ENCODE results near the gene THSD7B.

Gene THSD7B

GRCh38 chr2:137333386-137334165 lies 568.2 kb downstream of the THSD7B start:
- Histone ChIP-seq H3K9me3 (ENCODE audit: control insufficient read depth, insufficient read depth, low read length) (no peaks in the 10 kb centered on the region), H3K36me3 (ENCODE audit: control insufficient read depth, low read length) (no peaks in the 10 kb centered on the region), H3K27ac (ENCODE audit: low read depth, low read length) (no peak overlapping the region), H4K20me1 (ENCODE audit: control insufficient read depth, insufficient read depth, low read depth, low read length) (no peaks in the 10 kb centered on the region), H3K4me3 (ENCODE audit: low read length) (no peak overlapping the region), H3K9me2 (replicated peaks; ENCODE audit: control insufficient read depth, low read length) (no peaks in the 10 kb centered on the region), H3K27me3 (ENCODE audit: control insufficient read depth, low read length) (no peaks in the 10 kb centered on the region), H3K4me1 (ENCODE audit: control insufficient read depth, low read length) (no peaks in the 10 kb centered on the region), H3K79me2 (ENCODE audit: control insufficient read depth, low read length) (no peaks in the 10 kb centered on the region), H3F3A (ENCODE audit: control insufficient read depth, insufficient read depth) (no peaks in the 10 kb centered on the region), H3K4me2 (ENCODE audit: low read length) (no peak overlapping the region)
- TF ChIP-seq, protein P1, sequence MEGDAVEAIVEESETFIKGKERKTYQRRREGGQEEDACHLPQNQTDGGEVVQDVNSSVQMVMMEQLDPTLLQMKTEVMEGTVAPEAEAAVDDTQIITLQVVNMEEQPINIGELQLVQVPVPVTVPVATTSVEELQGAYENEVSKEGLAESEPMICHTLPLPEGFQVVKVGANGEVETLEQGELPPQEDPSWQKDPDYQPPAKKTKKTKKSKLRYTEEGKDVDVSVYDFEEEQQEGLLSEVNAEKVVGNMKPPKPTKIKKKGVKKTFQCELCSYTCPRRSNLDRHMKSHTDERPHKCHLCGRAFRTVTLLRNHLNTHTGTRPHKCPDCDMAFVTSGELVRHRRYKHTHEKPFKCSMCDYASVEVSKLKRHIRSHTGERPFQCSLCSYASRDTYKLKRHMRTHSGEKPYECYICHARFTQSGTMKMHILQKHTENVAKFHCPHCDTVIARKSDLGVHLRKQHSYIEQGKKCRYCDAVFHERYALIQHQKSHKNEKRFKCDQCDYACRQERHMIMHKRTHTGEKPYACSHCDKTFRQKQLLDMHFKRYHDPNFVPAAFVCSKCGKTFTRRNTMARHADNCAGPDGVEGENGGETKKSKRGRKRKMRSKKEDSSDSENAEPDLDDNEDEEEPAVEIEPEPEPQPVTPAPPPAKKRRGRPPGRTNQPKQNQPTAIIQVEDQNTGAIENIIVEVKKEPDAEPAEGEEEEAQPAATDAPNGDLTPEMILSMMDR (IDR thresholded peaks at IDR 0.05; ENCODE audit: low read depth, low read length, poor library complexity, severe bottlenecking), result no peak
- no peak for TF ChIP-seq EZH2phosphoT487 (IDR thresholded peaks at IDR 0.05; ENCODE audit: borderline replicate concordance, low read length)

DNA sequence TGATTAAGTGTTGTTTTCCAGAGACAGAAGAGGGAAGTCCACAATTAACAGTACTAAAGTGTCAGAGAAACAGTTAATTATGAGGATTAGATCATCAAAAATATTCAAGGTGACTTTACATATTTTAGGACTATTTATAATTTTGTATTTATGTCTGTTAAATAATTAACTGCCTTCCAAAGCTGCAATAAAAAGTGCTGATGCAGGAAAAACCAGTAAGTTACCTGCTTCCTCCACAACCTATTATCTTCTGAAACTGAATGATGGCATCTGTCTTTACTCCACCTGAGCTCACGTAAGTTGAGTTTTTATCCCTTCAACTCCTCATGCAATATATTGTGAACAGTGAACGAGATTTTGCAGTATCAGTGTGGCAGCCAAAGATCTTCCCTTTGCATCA lies 570.7 kb downstream of the THSD7B start:
- Histone ChIP-seq H3K9me2 (replicated peaks; ENCODE audit: control insufficient read depth, low read length) (no peaks in the 10 kb centered on the region), H3F3A (ENCODE audit: control insufficient read depth, insufficient read depth) (no peaks in the 10 kb centered on the region), H3K36me3 (ENCODE audit: control insufficient read depth, low read length) (no peaks in the 10 kb centered on the region), H3K4me3 (ENCODE audit: low read length) (no peak overlapping the region), H3K4me2 (ENCODE audit: low read length) (no peak overlapping the region), H3K27ac (ENCODE audit: low read depth, low read length) (no peak overlapping the region), H3K79me2 (ENCODE audit: control insufficient read depth, low read length) (no peaks in the 10 kb centered on the region), H3K9me3 (ENCODE audit: control insufficient read depth, insufficient read depth, low read length) (no peaks in the 10 kb centered on the region), H4K20me1 (ENCODE audit: control insufficient read depth, insufficient read depth, low read depth, low read length) (no peaks in the 10 kb centered on the region), H3K4me1 (ENCODE audit: control insufficient read depth, low read length) (no peaks in the 10 kb centered on the region), H3K27me3 (ENCODE audit: control insufficient read depth, low read length) (no peaks in the 10 kb centered on the region)
- TF ChIP-seq, protein P1 (IDR thresholded peaks at IDR 0.05; ENCODE audit: low read depth, low read length, poor library complexity, severe bottlenecking), result no peak
- no peak for TF ChIP-seq EZH2phosphoT487 (IDR thresholded peaks at IDR 0.05; ENCODE audit: borderline replicate concordance, low read length)

- no peaks in the 10 kb centered on the region for H3K27me3 ChIP-seq (ENCODE audit: control insufficient read depth, low read length)
- H3K9me2 ChIP-seq (replicated peaks; ENCODE audit: control insufficient read depth, low read length), result no peaks in the 10 kb centered on the region
- H3K4me1 ChIP-seq (ENCODE audit: control insufficient read depth, low read length), result no peaks in the 10 kb centered on the region
- H3F3A ChIP-seq (ENCODE audit: control insufficient read depth, insufficient read depth), result no peaks in the 10 kb centered on the region
- H3K4me3 ChIP-seq (ENCODE audit: low read length), result no peak overlapping the region
- TF ChIP-seq EZH2phosphoT487 (IDR thresholded peaks at IDR 0.05; ENCODE audit: borderline replicate concordance, low read length), result no peak
- TF ChIP-seq, protein P1 (IDR thresholded peaks at IDR 0.05; ENCODE audit: low read depth, low read length, poor library complexity, severe bottlenecking), result no peak
- H3K4me2 ChIP-seq (ENCODE audit: low read length), result no peak overlapping the region
- H3K27ac ChIP-seq (ENCODE audit: low read depth, low read length), result no peak overlapping the region
- no peaks in the 10 kb centered on the region for H4K20me1 ChIP-seq (ENCODE audit: control insufficient read depth, insufficient read depth, low read depth, low read length)
- H3K9me3 ChIP-seq (ENCODE audit: control insufficient read depth, insufficient read depth, low read length), result no peaks in the 10 kb centered on the region
- H3K36me3 ChIP-seq (ENCODE audit: control insufficient read depth, low read length), result no peaks in the 10 kb centered on the region
- no peaks in the 10 kb centered on the region for H3K79me2 ChIP-seq (ENCODE audit: control insufficient read depth, low read length)
Observed at GRCh38 chr2:137339051-137339450, 573.7 kb downstream of the THSD7B start.

All from DOHH2 (cell line).